HG03103 (cell line): Measurements from ENCODE around the gene SV2C.
A peak's percentile ranks its signal among the peaks of the same experiment; 100 is the strongest.
"Not testable (repeated sequence)": the region's sequence is repeated elsewhere in the genome, so short reads cannot be mapped to it uniquely, and the experiment has no call there.

Source experiments
- ATAC-seq: cut with Tn5 transposase; IDR thresholded peaks from one replicate; pipeline ENCODE4 v1.9.1; 2021; ENCODE audit warnings: low read depth; ENCODE audit not compliant: unreplicated experiment

SV2C gene

GRCh38 chr5:76332102-76332501, 248.9 kb downstream of the SV2C start:
- ATAC-seq: no peak

- no peak for ATAC-seq
These were observed 249.5 kb downstream of the SV2C start for GRCh38 chr5:76332611-76333205.

GRCh38 chr5:76333571-76333970, 250.4 kb downstream of the SV2C start:
- ATAC-seq: no peak

GRCh38 chr5:76334574-76334973, 251.4 kb downstream of the SV2C start:
- no peak for ATAC-seq

GRCh38 chr5:76335451-76335850, 252.3 kb downstream of the SV2C start:
- not testable (repeated sequence) for ATAC-seq

GRCh38 chr5:76336253-76336809, 253.1 kb downstream of the SV2C start:
- ATAC-seq: not testable (repeated sequence)

- ATAC-seq: peak; percentile 58
These were observed 254.8 kb downstream of the SV2C start for GRCh38 chr5:76337953-76338451.

- ATAC-seq: no peak
These were observed 256.7 kb downstream of the SV2C start for GRCh38 chr5:76339919-76340318.

- no peak for ATAC-seq
These were observed 258.6 kb downstream of the SV2C start for GRCh38 chr5:76341651-76342334.

GRCh38 chr5:76342474-76342873, 259.3 kb downstream of the SV2C start:
- ATAC-seq: no peak

- no peak for ATAC-seq
These were observed 262.4 kb downstream of the SV2C start for GRCh38 chr5:76345582-76345981.

GRCh38 chr5:76351176-76351575, 268.0 kb downstream of the SV2C start:
- ATAC-seq: peak; percentile 5

- ATAC-seq: peak; percentile 99
These were observed 268.4 kb downstream of the SV2C start for GRCh38 chr5:76351577-76351976.

GRCh38 chr5:76356887-76357286, 273.7 kb downstream of the SV2C start:
- ATAC-seq: no peak

GRCh38 chr5:76363352-76364225, 280.4 kb downstream of the SV2C start:
- no peak for ATAC-seq

GRCh38 chr5:76364226-76364589, 281.0 kb downstream of the SV2C start:
- ATAC-seq: no peak

GRCh38 chr5:76365561-76365960, 282.4 kb downstream of the SV2C start:
- ATAC-seq: no peak

- ATAC-seq: no peak
These were observed 283.4 kb downstream of the SV2C start for GRCh38 chr5:76366596-76366995.

- no peak for ATAC-seq
These were observed 284.6 kb downstream of the SV2C start for GRCh38 chr5:76367623-76368371.

- ATAC-seq: no peak
These were observed 285.8 kb downstream of the SV2C start for GRCh38 chr5:76368941-76369340.
